ENCODE data around the gene COLEC12. TPM values are rescaled to one million over a fixed set of nuclear protein-coding genes. Genes with fewer than 3 reads are reported as not detected.

Gene COLEC12
- total RNA-seq, 4 donors from 2014 or later, result 6.3 to 34.7 (median 19.8) TPM

- no peak for DNase-seq
- peak overlapping the region in 2 of 3 donors; percentile 14 to 17 for H3K4me3 ChIP-seq (replicated peaks in 1 of 3)
These were observed 1.3 kb downstream of the COLEC12 start for GRCh38 chr18:498931-499775.

GRCh38 chr18:497688-498087 is 2.8 kb downstream of the COLEC12 start:
- Histone ChIP-seq H3K9me3 (no peaks in the 10 kb centered on the region), H3K36me3 (no peaks in the 10 kb centered on the region), H3K27ac (no peak overlapping the region), H3K27me3 (no peaks in the 10 kb centered on the region), H3K4me1 (peaks cover 4 to 8% of the 10 kb centered on the region in 2 donors), H3K4me3 (replicated peaks in 1 of 3) (no peak overlapping the region)
- TF ChIP-seq POLR2A (IDR thresholded peaks at IDR 0.05) (no peak), CTCF (IDR thresholded peaks at IDR 0.05) (no peak)
- 66 to 72% methylated on average over 6 of the region's 6 CpGs for WGBS, 2 donors
- intact Hi-C loops (cut with DNase I), result no loop called here
- no peak for DNase-seq

More at GRCh38 chr18:498931-499775, 1.3 kb downstream of the COLEC12 start:
- Histone ChIP-seq H3K27ac (peak overlapping the region in 1 of 3 donors; percentile 56), H3K27me3 (no peaks in the 10 kb centered on the region), H3K36me3 (no peaks in the 10 kb centered on the region), H3K9me3 (no peaks in the 10 kb centered on the region), H3K4me1 (peaks cover 4 to 8% of the 10 kb centered on the region in 2 donors)
- WGBS, 2 donors, result 4% methylated on average over 31 to 32 of the region's 32 CpGs
- no peak for TF ChIP-seq POLR2A (IDR thresholded peaks at IDR 0.05)
- no peak for TF ChIP-seq CTCF (IDR thresholded peaks at IDR 0.05)
- intact Hi-C loops (cut with DNase I), result no loop called here

DNA sequence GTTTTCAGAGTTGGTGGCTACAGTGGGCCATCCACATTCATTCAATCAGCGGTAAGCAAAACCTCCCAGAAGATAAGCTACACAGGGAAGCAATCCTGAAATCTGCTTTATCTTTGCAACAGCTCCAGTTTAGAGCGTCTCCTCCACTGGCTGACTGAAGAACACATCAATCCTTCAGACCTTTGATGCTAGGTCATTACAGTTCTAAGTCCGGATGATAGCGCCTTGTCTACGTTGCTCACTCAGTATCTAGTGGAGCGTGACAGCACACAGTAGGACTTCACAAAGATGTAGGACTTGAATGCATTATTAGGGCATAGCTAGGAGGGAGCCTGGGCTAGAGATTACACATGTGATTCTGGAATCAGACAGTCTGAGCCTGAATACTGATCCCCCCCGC is 5.0 kb downstream of the COLEC12 start:
- TF ChIP-seq POLR2A (IDR thresholded peaks at IDR 0.05) (no peak), CTCF (IDR thresholded peaks at IDR 0.05) (no peak)
- no peaks in the 10 kb centered on the region for H3K9me3 ChIP-seq
- intact Hi-C loops (cut with DNase I), result no loop called here
- no peak overlapping the region for H3K4me3 ChIP-seq (replicated peaks in 1 of 3)
- H3K27ac ChIP-seq, result no peak overlapping the region
- 72 to 84% methylated on average over 7 of the region's 7 CpGs for WGBS, 2 donors
- H3K36me3 ChIP-seq, result no peaks in the 10 kb centered on the region
- H3K4me1 ChIP-seq, result peaks cover 4 to 8% of the 10 kb centered on the region in 2 donors
- H3K27me3 ChIP-seq, result no peaks in the 10 kb centered on the region
- no peak for DNase-seq

DNA sequence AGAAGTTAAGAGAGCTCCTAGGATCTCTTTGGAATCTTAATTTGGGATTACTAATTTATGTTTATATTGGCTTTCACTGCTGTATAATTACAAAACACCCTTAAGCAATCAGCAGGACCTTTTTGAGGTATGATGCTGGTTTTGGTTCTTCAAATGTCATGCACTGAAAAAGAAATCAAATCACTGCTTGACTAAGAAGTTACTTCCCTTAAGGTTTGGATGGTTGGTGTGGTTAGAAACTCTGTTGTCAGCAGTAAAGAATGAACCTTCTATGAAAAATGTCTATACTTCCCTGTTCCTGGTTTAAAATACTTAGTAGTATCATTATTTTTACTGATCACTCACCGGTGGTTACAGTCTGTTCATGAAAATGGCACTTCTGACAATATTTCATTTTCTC is 5.5 kb downstream of the COLEC12 start:
- H3K27ac ChIP-seq, result no peak overlapping the region
- peaks cover 4 to 5% of the 10 kb centered on the region in 2 donors for H3K4me1 ChIP-seq
- TF ChIP-seq CTCF (IDR thresholded peaks at IDR 0.05), result no peak
- TF ChIP-seq POLR2A (IDR thresholded peaks at IDR 0.05), result no peak
- 91% methylated on average over 1 of the region's 1 CpG for WGBS, 2 donors
- DNase-seq, result no peak
- H3K36me3 ChIP-seq, result no peaks in the 10 kb centered on the region
- intact Hi-C loops (cut with DNase I), result no loop called here
- no peaks in the 10 kb centered on the region for H3K9me3 ChIP-seq
- no peak overlapping the region for H3K4me3 ChIP-seq (replicated peaks in 1 of 3)
- H3K27me3 ChIP-seq, result no peaks in the 10 kb centered on the region

All from thyroid gland (tissue), 4 donors.